Right atrium auricular region (tissue), 2 donors: ENCODE measurements around the gene CASQ1. TPM values are rescaled to one million over a fixed set of nuclear protein-coding genes. Genes with fewer than 3 reads are reported as not detected.

Source experiments
- DNase-seq: peaks from one replicate; pipeline ENCODE4 v3.0.0-alpha.2; 2019; ENCODE audit warnings: low spot score
- H3K27ac ChIP-seq, 2 donors: fragments of 200-600 bp; sonication (generic); 1 replicate in 1 of 2; 2 replicates in 1 of 2; pipeline ENCODE4 v1.5.1; 2016 to 2019
- H3K27me3 ChIP-seq, 2 donors: fragments of 200-600 bp; sonication (generic); one replicate each; pipeline versions ENCODE4 v1.5.1 to v1.6.0; 2017 to 2019
- H3K36me3 ChIP-seq: fragments of 200-600 bp; sonication (generic); one replicate; pipeline ENCODE4 v1.5.1; 2016
- H3K4me1 ChIP-seq, 2 donors: fragments of 200-600 bp; sonication (generic); one replicate each; pipeline versions ENCODE4 v1.5.1 to v1.6.0; 2017 to 2019
- H3K4me3 ChIP-seq, 2 donors: fragments of 200-600 bp; sonication (generic); 1 replicate in 1 of 2; 2 replicates in 1 of 2; pipeline ENCODE4 v1.5.1; 2017 to 2019; ENCODE audit warnings: mild to moderate bottlenecking in 1 of 2, moderate library complexity in 1 of 2
- H3K9me3 ChIP-seq, 2 donors: fragments of 200-600 bp; sonication (generic); one replicate each; pipeline ENCODE4 v1.5.1; 2019
- CTCF ChIP-seq, 2 donors: fragments of 200-600 bp; sonication (generic); IDR thresholded peaks; one replicate each; pipeline ENCODE4 v1.5.1; 2019; ENCODE audit warnings: antibody characterized with exemption in 2 of 2
- total RNA-seq, 2 donors: library from RNA; depleted of rRNA; stranded (reverse); fragments of >200 nt; gene quantifications; one replicate each; pipeline ENCODE4 v1.1.0, GENCODE V29; 2016

CASQ1 gene
- 10 to 100 TPM; 10.1 to 32.3 TPM for total RNA-seq

- peaks cover 0 to 25% of the 10 kb centered on the region in 2 donors for H3K4me1 ChIP-seq
- no peaks in the 10 kb centered on the region for H3K9me3 ChIP-seq
- no peak for DNase-seq
- H3K36me3 ChIP-seq, result no peaks in the 10 kb centered on the region
- no peak for TF ChIP-seq CTCF (IDR thresholded peaks at IDR 0.05)
- peak within 1 kb of the TSS in 1 of 2 donors; percentile 22 for H3K4me3 ChIP-seq
- H3K27ac ChIP-seq, result peak within 1 kb of the TSS in 1 of 2 donors; percentile 73
- H3K27me3 ChIP-seq, result no peaks in the 10 kb centered on the region
These were observed at the start of gene CASQ1 for GRCh38 chr1:160189649-160190625. Gene CASQ1 (plus strand): TSS chr1:160190575. CDS start chr1:160190752, 177 bp downstream.

- Histone ChIP-seq H3K36me3 (peaks cover 41% of the 10 kb centered on the region), H3K27ac (no peak overlapping the region), H3K4me3 (no peak overlapping the region), H3K9me3 (no peaks in the 10 kb centered on the region), H3K4me1 (no peaks in the 10 kb centered on the region), H3K27me3 (no peaks in the 10 kb centered on the region)
- DNase-seq, result no peak
- no peak for TF ChIP-seq CTCF (IDR thresholded peaks at IDR 0.05)
These were observed 46.7 kb upstream of the CASQ1 start for GRCh38 chr1:160143695-160144094.

GRCh38 chr1:160144921-160145320 is 45.5 kb upstream of the CASQ1 start:
- H3K4me1 ChIP-seq, result peaks cover 0 to 4% of the 10 kb centered on the region in 2 donors
- H3K36me3 ChIP-seq, result peaks cover 28% of the 10 kb centered on the region
- no peak for DNase-seq
- no peak for TF ChIP-seq CTCF (IDR thresholded peaks at IDR 0.05)
- no peaks in the 10 kb centered on the region for H3K27me3 ChIP-seq
- H3K9me3 ChIP-seq, result no peaks in the 10 kb centered on the region
- H3K4me3 ChIP-seq, result no peak overlapping the region
- H3K27ac ChIP-seq, result no peak overlapping the region

GRCh38 chr1:160146107-160146506 is 44.3 kb upstream of the CASQ1 start:
- Histone ChIP-seq H3K4me1 (peaks cover 0 to 4% of the 10 kb centered on the region in 2 donors), H3K27me3 (no peaks in the 10 kb centered on the region), H3K9me3 (no peaks in the 10 kb centered on the region), H3K27ac (no peak overlapping the region), H3K4me3 (no peak overlapping the region), H3K36me3 (peaks cover 16% of the 10 kb centered on the region)
- DNase-seq, result no peak
- TF ChIP-seq CTCF (IDR thresholded peaks at IDR 0.05), result no peak

GRCh38 chr1:160148121-160148520 is 42.3 kb upstream of the CASQ1 start:
- Histone ChIP-seq H3K4me1 (peaks cover 0 to 4% of the 10 kb centered on the region in 2 donors), H3K27ac (peak overlapping the region in 1 of 2 donors; percentile 42), H3K36me3 (no peaks in the 10 kb centered on the region), H3K27me3 (no peaks in the 10 kb centered on the region), H3K9me3 (no peaks in the 10 kb centered on the region), H3K4me3 (no peak overlapping the region)
- no peak for TF ChIP-seq CTCF (IDR thresholded peaks at IDR 0.05)
- no peak for DNase-seq
